ENCODE measurements around the gene NLGN2.

DNA sequence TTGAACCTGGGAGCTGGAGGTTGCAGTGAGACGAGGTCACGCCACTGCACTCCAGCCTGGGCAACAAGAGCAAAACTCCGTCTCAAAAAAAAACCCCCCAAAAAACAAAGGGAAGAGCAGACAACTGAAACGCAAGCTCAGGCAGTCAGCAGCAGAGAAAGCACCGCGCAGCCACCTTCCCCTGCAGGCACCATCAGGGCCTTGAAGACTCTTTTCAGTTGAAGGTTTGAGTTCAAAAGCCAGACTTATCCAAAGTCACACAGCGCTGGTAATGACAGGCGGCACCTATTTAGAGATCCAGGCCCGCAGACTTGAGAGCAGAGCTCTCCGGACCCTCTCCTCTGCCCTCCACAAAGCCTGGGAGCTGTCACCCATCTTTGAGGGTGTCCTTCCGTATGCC, 60.6 kb downstream of the NLGN2 start:
- TF ChIP-seq POLR2A (IDR thresholded peaks at IDR 0.05; ENCODE audit: low read length) (no peak), GATA1 (IDR thresholded peaks at IDR 0.05; ENCODE audit: low read depth, low read length) (no peak)

Data from erythroblast (primary cell).